H7 (cell line): ENCODE measurements around the gene EIF5A. TPM values are rescaled to one million over a fixed set of nuclear protein-coding genes. Genes with fewer than 3 reads are reported as not detected.

Experiments used
- DNase-seq: peaks from one replicate; pipeline ENCODE4 v3.0.0; 2012
- H3K27me3 ChIP-seq: 2 replicates; pipeline ENCODE4 v1.6.0; 2011; ENCODE audit warnings: mild to moderate bottlenecking, low read length; ENCODE audit not compliant: control insufficient read depth, insufficient read depth
- H3K36me3 ChIP-seq: replicated peaks from 2 replicates; pipeline ENCODE4 v1.5.1; 2011; ENCODE audit warnings: low read length; ENCODE audit not compliant: control insufficient read depth, insufficient read depth
- H3K4me3 ChIP-seq: 2 replicates; pipeline ENCODE4 v1.5.1; 2011; ENCODE audit warnings: low read depth, mild to moderate bottlenecking, control low read depth, low read length, moderate library complexity; ENCODE audit not compliant: insufficient read depth
- total RNA-seq: library from RNA; depleted of rRNA; stranded (reverse); fragments of >200 nt; shearing (Covaris generic); gene quantifications from 2 replicates; pipeline ENCODE4 v1.2.3, GENCODE V29; 2014; rRNA removed

Gene EIF5A
- total RNA-seq, 1 experiment from 2014 or later: 1,116 TPM

DNA sequence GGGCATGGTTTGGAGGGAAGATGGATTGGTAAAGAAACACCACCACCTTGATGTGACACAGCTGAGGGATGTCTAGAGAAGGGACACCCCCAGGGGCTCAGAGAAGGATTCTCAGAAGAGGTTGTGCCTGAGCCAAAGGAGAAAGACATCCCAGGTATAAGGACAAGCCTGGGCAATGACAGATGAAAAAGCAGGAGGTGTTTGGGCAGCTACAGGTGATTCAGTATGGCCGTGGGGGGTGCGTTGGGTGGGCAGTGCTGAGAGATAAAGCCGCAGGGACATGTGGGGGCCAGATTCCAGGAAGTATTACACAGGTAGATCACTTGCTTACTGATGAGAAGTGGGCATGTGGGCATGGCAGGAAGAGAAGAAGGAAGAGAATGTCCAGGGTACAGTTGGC, 54.5 kb downstream of the EIF5A start:
- Histone ChIP-seq H3K36me3 (no peaks in the 10 kb centered on the region), H3K27me3 (no peaks in the 10 kb centered on the region), H3K4me3 (no peak overlapping the region)
- DNase-seq: no peak

Other genes with a start within 250 kb of the EIF5A start
- gene CLEC10A, start 227.4 kb upstream of the EIF5A start, total RNA-seq: not detected in 2 replicates
- not detected in 2 replicates for gene ASGR2, start 192.8 kb upstream of the EIF5A start, total RNA-seq
- 12.3 and 15.4 TPM in 2 replicates for gene ASGR1, start 128.3 kb upstream of the EIF5A start, total RNA-seq
- 21.0 and 27.6 TPM in 2 replicates for gene DLG4, start 87.8 kb upstream of the EIF5A start, total RNA-seq
- gene ACADVL, start 87.7 kb upstream of the EIF5A start, total RNA-seq: 362 and 410 TPM in 2 replicates
- gene DVL2, start 73.1 kb upstream of the EIF5A start, total RNA-seq: 75.0 and 90.9 TPM in 2 replicates
- gene PHF23, start 68.2 kb upstream of the EIF5A start, total RNA-seq: 54.9 and 56.2 TPM in 2 replicates
- 185 and 231 TPM in 2 replicates for gene GABARAP, start 65.2 kb upstream of the EIF5A start, total RNA-seq
- 58.8 and 59.9 TPM in 2 replicates for gene CTDNEP1, start 55.9 kb upstream of the EIF5A start, total RNA-seq
- 66.4 and 77.4 TPM in 2 replicates for gene ELP5, start 55.4 kb upstream of the EIF5A start, total RNA-seq
- 30.8 and 40.8 TPM in 2 replicates for gene CLDN7, start 45.1 kb upstream of the EIF5A start, total RNA-seq
- 3.8 and 6.6 TPM in 2 replicates for gene SLC2A4, start 25.9 kb upstream of the EIF5A start, total RNA-seq
- gene YBX2, start 13.0 kb upstream of the EIF5A start, total RNA-seq: 12.2 and 21.8 TPM in 2 replicates
- gene GPS2, start 7.7 kb downstream of the EIF5A start, total RNA-seq: 52.8 and 60.2 TPM in 2 replicates
- gene NEURL4, start 21.7 kb downstream of the EIF5A start, total RNA-seq: 33.5 and 34.1 TPM in 2 replicates
- 17.8 and 34.5 TPM in 2 replicates for gene ACAP1, start 28.9 kb downstream of the EIF5A start, total RNA-seq
- 1.1 and 2.2 TPM in 2 replicates for gene KCTD11, start 44.5 kb downstream of the EIF5A start, total RNA-seq
- not detected in 2 replicates for gene TMEM95, start 47.5 kb downstream of the EIF5A start, total RNA-seq
- 7.0 and 8.9 TPM in 2 replicates for gene TNK1, start 73.5 kb downstream of the EIF5A start, total RNA-seq
- gene PLSCR3, start 86.9 kb downstream of the EIF5A start, total RNA-seq: 26.5 and 27.8 TPM in 2 replicates
- gene TMEM256, start 96.5 kb downstream of the EIF5A start, total RNA-seq: 280 and 385 TPM in 2 replicates
- 11.6 and 15.7 TPM in 2 replicates for gene NLGN2, start 100.2 kb downstream of the EIF5A start, total RNA-seq
- gene SPEM1, start 112.7 kb downstream of the EIF5A start, total RNA-seq: not detected in 2 replicates
- not detected in 2 replicates for gene SPEM2, start 118.0 kb downstream of the EIF5A start, total RNA-seq
- gene SPEM3, start 121.2 kb downstream of the EIF5A start, total RNA-seq: not detected in 2 replicates
- gene TMEM102, start 127.8 kb downstream of the EIF5A start, total RNA-seq: 14.5 and 15.8 TPM in 2 replicates
- 12.5 and 20.7 TPM in 2 replicates for gene FGF11, start 131.9 kb downstream of the EIF5A start, total RNA-seq
- 6.6 and 6.8 TPM in 2 replicates for gene CHRNB1, start 137.4 kb downstream of the EIF5A start, total RNA-seq
- 9.0 and 10.4 TPM in 2 replicates for gene ZBTB4, start 172.0 kb downstream of the EIF5A start, total RNA-seq
- not detected in 2 replicates for gene SLC35G6, start 173.8 kb downstream of the EIF5A start, total RNA-seq
- 46.1 and 48.6 TPM in 2 replicates for gene POLR2A, start 176.7 kb downstream of the EIF5A start, total RNA-seq
- 6.2 and 9.6 TPM in 2 replicates for gene TNFSF12, start 241.4 kb downstream of the EIF5A start, total RNA-seq